Fibroblast of lung (primary cell): ENCODE data around the gene PGF. TPM values are rescaled to one million over a fixed set of nuclear protein-coding genes. Genes with fewer than 3 reads are reported as not detected.

Experiments
- DNase-seq, 2 donors: peaks; one replicate each; pipeline versions ENCODE4 v3.0.0 to v3.0.0-alpha.2; 2010; ENCODE audit warnings: low read depth in 2 of 2
- H2AFZ ChIP-seq: 2 replicates; pipeline ENCODE4 v1.5.1; 2012; ENCODE audit warnings: low read length, control low read depth, inconsistent platforms
- H3K27ac ChIP-seq: 2 replicates; pipeline ENCODE4 v1.5.1; 2011; ENCODE audit warnings: low read length, control low read depth; ENCODE audit not compliant: insufficient read depth
- H3K27me3 ChIP-seq: 2 replicates; pipeline ENCODE4 v1.5.1; 2011; ENCODE audit warnings: mild to moderate bottlenecking, low read length; ENCODE audit not compliant: control insufficient read depth, insufficient read depth
- H3K36me3 ChIP-seq: 2 replicates; pipeline ENCODE4 v1.5.1; 2011; ENCODE audit warnings: low read length; ENCODE audit not compliant: control insufficient read depth, insufficient read depth
- H3K4me1 ChIP-seq: 2 replicates; pipeline ENCODE4 v1.5.1; 2011; ENCODE audit warnings: low read length; ENCODE audit not compliant: control insufficient read depth, insufficient read depth; ENCODE audit errors: extremely low read depth
- H3K4me2 ChIP-seq: 2 replicates; pipeline ENCODE4 v1.5.1; 2011; ENCODE audit warnings: low read length, control low read depth; ENCODE audit not compliant: insufficient read depth; ENCODE audit errors: extremely low read depth
- H3K4me3 ChIP-seq, 4 experiments: fragments of 200-600 bp in 1 of 4; sonication (generic) in 1 of 4; replicated peaks in 1 of 4; 2 replicates each; pipeline ENCODE4 v1.5.1; 2011 to 2016; ENCODE audit warnings: low read length in 4 of 4, low read depth in 3 of 4, mild to moderate bottlenecking in 3 of 4, control low read depth in 2 of 4, inconsistent platforms in 1 of 4, mixed read lengths in 1 of 4; ENCODE audit not compliant: insufficient read depth in 1 of 4; ENCODE audit errors: control extremely low read depth in 1 of 4
- H3K79me2 ChIP-seq: 2 replicates; pipeline ENCODE4 v1.5.1; 2012; ENCODE audit warnings: mild to moderate bottlenecking, low read length, inconsistent platforms; ENCODE audit not compliant: control insufficient read depth, insufficient read depth
- H3K9ac ChIP-seq: 2 replicates; pipeline ENCODE4 v1.5.1; 2011; ENCODE audit warnings: mild to moderate bottlenecking, low read length, control low read depth; ENCODE audit not compliant: insufficient read depth
- H3K9me3 ChIP-seq: 2 replicates; pipeline ENCODE4 v1.5.1; 2012; ENCODE audit warnings: low read depth, low read length; ENCODE audit not compliant: control insufficient read depth, insufficient read depth
- H4K20me1 ChIP-seq: 2 replicates; pipeline ENCODE4 v1.5.1; 2011; ENCODE audit warnings: low read length; ENCODE audit not compliant: control insufficient read depth, insufficient read depth; ENCODE audit errors: extremely low read depth
- EZH2 ChIP-seq: IDR thresholded peaks from 2 replicates; pipeline ENCODE4 v1.5.1; 2012; ENCODE audit warnings: low read length, control low read depth, mild to moderate bottlenecking; ENCODE audit errors: missing control alignments
- polyA plus RNA-seq, 2 donors: library from polyadenylated mRNA; depleted of rRNA in 1 of 2; stranded (reverse) in 1 of 2; unstranded in 1 of 2; fragments of >200 nt; gene quantifications; 2 replicates each; pipeline ENCODE4 v1.2.1, GENCODE V29; 2011 to 2012; ENCODE audit warnings: missing spikeins in 1 of 2
- total RNA-seq: library from RNA; depleted of rRNA; stranded (reverse); fragments of >200 nt; gene quantifications from 2 replicates; pipeline ENCODE4 v1.2.1, GENCODE V29; 2014
- TF ChIP-seq, protein P1 (sequence below), 2 donors: IDR thresholded peaks in 1 of 2; conservative IDR thresholded peaks in 1 of 2; 1 replicate in 1 of 2; 2 replicates in 1 of 2; pipeline ENCODE4 v1.5.1; 2011 to 2012; ENCODE audit warnings: low read length in 2 of 2, control low read depth in 1 of 2, inconsistent platforms in 1 of 2, low read depth in 1 of 2, mild to moderate bottlenecking in 1 of 2

Gene PGF
- total and polyA plus RNA-seq, 2 donors (not counting 1 experiment from before 2014, with no cell fraction given): 1.1 to 7.6 TPM

DNA sequence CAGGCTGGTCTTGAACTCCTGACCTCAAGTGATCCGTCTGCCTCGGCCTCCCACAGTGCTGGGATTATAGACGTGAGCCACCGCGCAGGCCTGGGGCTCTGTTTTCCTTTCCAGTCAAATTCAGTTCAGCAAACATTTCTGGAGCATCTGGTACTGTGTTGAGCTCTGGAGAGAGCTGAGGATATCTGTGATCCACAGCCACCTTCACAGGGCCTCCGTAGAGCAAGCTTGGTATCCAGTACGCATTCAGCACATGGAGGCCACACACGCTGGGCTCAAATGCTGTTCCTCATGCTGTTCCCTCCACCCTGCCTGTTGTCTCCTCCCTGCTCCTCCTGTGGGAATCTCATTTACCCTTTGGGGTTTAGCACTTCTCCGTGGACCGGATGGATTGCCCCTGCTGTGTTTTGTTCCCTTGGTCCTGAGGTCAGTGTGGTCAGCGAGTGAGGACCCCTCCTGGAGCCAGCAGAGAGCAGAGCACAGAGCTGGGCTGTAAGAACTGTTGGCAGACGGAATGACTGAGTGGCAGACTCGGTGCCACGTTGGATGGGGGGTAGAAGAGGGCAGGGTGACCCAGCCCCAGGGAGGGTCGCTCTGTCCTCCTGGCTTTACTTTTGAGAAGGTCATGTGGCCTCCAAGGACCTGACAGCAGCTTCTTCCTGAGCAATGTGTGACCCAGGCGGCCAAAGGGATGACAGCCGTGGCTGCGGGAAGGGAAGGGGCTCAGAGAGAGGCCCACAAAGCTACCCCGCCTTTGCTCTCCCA, 33.2 kb downstream of the PGF start:
- Histone ChIP-seq H3K9ac (no peak overlapping the region), H3K27me3 (no peaks in the 10 kb centered on the region), H3K4me2 (peak overlapping the region; percentile 60), H3K4me1 (no peaks in the 10 kb centered on the region), H3K79me2 (no peaks in the 10 kb centered on the region), H3K36me3 (no peaks in the 10 kb centered on the region), H3K9me3 (no peaks in the 10 kb centered on the region), H3K4me3 (peak overlapping the region in 1 of 4 experiments; percentile 55), H3K27ac (no peak overlapping the region), H4K20me1 (no peaks in the 10 kb centered on the region), H2AFZ (no peak overlapping the region)
- no peak for DNase-seq
- TF ChIP-seq, protein P1, sequence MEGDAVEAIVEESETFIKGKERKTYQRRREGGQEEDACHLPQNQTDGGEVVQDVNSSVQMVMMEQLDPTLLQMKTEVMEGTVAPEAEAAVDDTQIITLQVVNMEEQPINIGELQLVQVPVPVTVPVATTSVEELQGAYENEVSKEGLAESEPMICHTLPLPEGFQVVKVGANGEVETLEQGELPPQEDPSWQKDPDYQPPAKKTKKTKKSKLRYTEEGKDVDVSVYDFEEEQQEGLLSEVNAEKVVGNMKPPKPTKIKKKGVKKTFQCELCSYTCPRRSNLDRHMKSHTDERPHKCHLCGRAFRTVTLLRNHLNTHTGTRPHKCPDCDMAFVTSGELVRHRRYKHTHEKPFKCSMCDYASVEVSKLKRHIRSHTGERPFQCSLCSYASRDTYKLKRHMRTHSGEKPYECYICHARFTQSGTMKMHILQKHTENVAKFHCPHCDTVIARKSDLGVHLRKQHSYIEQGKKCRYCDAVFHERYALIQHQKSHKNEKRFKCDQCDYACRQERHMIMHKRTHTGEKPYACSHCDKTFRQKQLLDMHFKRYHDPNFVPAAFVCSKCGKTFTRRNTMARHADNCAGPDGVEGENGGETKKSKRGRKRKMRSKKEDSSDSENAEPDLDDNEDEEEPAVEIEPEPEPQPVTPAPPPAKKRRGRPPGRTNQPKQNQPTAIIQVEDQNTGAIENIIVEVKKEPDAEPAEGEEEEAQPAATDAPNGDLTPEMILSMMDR (conservative IDR thresholded peaks at IDR 0.05 in 1 of 2, IDR thresholded peaks at IDR 0.05 in 1 of 2; ENCODE audit: low read depth in 1 of 2, low read length in 2 of 2): no peak
- no peak for TF ChIP-seq EZH2

DNA sequence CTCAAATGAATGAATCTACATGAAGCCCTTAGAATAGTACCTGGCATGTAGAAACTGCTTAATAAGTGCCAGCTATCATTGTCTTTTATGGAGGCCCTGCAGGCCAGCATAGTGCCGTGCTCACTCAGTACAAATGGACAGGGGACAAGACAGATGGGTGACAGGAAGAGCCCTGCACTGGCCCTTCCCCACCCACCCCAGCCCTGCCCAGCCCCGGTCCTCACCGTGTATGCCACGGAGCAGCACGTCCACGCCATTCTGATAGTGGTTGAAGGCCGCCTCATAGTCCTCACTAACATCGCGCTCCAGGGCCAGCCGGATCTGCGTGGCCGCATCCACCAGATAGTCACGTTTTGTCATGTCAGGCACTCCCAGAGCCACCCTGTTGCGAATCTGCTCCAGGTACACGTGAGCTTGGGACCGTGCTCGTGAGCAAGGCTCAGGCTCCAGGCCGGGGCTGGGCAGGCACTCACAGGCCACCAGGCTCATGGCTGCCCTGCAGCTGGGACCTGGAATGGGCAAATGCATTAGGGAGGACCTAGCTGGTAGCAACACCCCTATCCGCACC, 34.3 kb downstream of the PGF start:
- Histone ChIP-seq H3K9ac (no peak overlapping the region), H3K36me3 (no peaks in the 10 kb centered on the region), H3K79me2 (no peaks in the 10 kb centered on the region), H3K4me2 (no peak overlapping the region), H3K9me3 (no peaks in the 10 kb centered on the region), H4K20me1 (no peaks in the 10 kb centered on the region), H3K4me3 (no peak overlapping the region), H3K27me3 (no peaks in the 10 kb centered on the region), H2AFZ (no peak overlapping the region), H3K27ac (no peak overlapping the region), H3K4me1 (peaks cover 4% of the 10 kb centered on the region)
- no peak for DNase-seq
- no peak for TF ChIP-seq EZH2
- TF ChIP-seq, protein P1 (conservative IDR thresholded peaks at IDR 0.05 in 1 of 2, IDR thresholded peaks at IDR 0.05 in 1 of 2; ENCODE audit: low read depth in 1 of 2, low read length in 2 of 2): no peak

DNA sequence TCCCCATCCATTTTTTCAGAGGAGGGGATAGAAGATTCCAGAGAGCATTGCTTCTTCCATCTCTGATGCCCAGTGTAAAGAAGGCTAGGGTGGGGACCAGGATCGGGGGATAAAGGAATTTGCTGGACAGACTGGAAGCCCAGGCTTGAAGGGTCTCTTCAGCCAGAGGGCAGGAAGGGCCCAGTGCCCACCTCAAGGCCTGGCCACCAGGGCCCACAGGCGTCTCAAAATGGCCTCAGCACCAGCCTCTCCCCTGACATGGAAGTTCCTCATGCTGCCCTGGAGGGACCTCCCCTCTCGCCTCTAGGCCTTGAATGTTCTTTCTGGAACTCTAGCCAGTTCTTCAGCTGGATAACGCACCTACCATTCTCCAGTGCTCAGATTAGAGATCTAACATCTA, 35.1 kb downstream of the PGF start:
- Histone ChIP-seq H3K27ac (no peak overlapping the region), H3K27me3 (no peaks in the 10 kb centered on the region), H3K79me2 (no peaks in the 10 kb centered on the region), H3K9me3 (no peaks in the 10 kb centered on the region), H2AFZ (no peak overlapping the region), H3K4me1 (peaks cover 4% of the 10 kb centered on the region), H4K20me1 (no peaks in the 10 kb centered on the region), H3K36me3 (no peaks in the 10 kb centered on the region), H3K4me2 (no peak overlapping the region), H3K9ac (no peak overlapping the region), H3K4me3 (no peak overlapping the region)
- TF ChIP-seq, protein P1 (conservative IDR thresholded peaks at IDR 0.05 in 1 of 2, IDR thresholded peaks at IDR 0.05 in 1 of 2; ENCODE audit: low read depth in 1 of 2, low read length in 2 of 2): no peak
- no peak for TF ChIP-seq EZH2
- DNase-seq: no peak
